GM19238 (cell line): ENCODE results near the gene TIGD6.
A peak's percentile ranks its signal among the peaks of the same experiment; 100 is the strongest.
"Not testable (repeated sequence)": the region's sequence is repeated elsewhere in the genome, so short reads cannot be mapped to it uniquely, and the experiment has no call there.

Source experiments
- DNase-seq: peaks from one replicate; pipeline ENCODE4 v3.0.0; 2011; ENCODE audit warnings: low spot score; ENCODE audit not compliant: insufficient read length

Gene TIGD6

DNA sequence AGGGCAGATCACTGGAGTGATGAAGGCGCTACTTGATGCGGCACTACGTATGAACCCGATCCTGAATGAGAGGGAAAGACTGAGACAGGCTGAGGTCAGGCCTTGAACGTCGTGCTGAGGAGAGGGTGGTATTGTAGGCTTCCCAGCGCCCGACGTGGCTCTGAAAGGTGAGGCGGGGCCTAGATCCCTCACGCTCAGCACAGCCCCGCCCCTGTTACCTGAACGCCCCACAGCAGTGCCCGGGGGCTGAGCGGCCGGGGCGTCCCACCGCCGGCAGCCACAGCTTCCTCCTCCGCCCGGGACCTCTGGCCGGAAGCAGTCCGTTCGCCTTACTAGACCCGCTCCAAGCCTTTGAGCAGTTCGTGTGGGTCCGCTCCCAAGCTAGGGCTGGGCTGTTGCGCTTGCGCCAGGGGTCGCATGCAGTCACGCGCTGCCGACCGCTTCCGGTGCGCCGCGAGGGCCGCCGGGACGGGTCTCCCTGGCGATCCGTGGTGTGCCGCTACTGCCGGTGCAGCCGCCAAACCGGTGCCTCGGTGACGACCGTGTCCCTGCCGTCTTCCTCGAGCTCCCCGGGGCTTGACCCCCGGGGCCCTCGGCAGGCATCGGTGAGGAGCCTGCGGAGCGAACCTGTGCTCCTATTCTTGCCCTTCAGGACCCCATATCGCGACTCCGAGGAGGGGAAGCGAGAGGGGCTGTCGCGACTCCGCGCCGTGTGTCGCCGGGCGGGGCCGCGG is at the start of gene TIGD6, which contains the start of gene HMGXB3:
TIGD6 (minus strand) TSS at position 399 of the 734 bp plus-strand sequence. CDS start 4,306 bp downstream, outside the sequence.
HMGXB3 (plus strand) TSS at position 484 of the 734 bp plus-strand sequence. CDS start 4,114 bp downstream, outside the sequence.
- peak; percentile 88 for DNase-seq

DNA sequence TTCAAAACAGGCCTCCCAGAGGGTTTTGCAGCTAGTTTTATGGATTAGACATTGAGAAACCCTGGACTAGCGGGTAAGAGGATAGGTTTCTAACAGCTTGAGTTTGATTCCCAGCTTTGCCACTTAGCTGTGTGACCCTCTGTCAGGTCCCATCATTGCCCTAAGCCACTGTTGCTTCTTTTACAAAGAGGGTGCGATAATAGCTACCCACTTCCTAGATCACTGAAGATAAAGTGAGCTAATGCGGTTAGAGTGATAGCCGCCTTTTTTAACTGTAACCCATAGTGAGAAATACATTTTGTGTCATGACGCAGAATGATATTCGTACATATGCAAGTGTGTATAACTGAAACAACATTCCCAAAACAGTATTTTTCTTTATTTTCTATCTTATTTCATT is 45.6 kb upstream of the TIGD6 start:
- no peak for DNase-seq

DNA sequence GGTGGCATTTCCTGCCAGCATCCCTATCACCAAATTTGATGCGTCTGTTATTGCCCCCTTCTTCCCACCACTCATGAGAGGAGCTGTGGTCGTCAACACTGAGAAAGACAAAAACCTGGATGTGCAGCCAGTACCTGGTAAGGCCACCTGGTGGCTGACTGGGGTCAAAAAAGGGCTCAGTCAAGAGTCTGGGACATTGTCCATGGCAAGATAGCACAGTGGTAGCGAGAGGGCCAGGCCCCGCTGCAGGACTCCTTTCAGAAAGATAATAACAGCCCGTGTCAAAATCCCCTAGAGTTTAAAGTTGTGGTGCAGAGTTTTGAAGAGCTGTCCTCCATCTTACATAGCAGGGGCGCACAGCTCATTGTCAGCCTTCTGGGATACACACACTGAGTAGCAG is 45.1 kb upstream of the TIGD6 start:
- DNase-seq: no peak

DNA sequence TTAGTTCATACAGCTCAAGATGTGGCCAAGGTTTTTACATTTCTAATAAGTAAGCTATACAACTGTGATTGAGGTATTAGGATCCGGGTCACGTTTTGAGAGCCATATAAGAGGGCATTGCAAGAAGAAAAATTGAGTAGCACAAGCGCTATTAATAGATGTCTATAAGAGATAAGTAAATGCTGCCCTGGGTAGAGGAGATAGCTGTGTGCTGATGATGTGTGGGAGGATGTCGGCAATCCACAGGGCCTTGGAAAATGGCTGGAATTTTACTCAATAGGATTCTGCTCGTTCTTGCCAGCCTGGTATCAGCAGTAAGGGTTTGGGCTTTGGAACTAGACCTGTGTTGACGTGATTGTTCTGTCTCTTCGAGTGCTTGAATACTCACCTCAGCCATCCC is 44.3 kb upstream of the TIGD6 start:
- DNase-seq: no peak

DNA sequence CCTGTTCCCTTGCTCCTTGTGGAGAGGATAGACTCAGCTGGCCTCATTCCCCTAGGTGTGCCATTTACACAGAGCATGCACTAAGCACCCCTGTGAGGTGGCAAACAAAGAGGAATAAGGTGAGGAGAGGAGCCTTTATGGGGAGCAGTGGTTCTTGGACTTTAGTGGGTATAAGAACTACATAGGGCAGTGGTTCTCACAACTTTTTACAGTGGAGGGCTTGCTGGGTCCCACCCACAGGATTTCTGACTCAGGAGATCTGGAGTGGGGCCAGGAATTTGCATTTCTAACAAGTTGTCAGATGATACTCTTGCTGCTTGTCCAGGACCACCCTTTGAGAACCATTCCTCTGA is 43.9 kb upstream of the TIGD6 start:
- DNase-seq: no peak

DNA sequence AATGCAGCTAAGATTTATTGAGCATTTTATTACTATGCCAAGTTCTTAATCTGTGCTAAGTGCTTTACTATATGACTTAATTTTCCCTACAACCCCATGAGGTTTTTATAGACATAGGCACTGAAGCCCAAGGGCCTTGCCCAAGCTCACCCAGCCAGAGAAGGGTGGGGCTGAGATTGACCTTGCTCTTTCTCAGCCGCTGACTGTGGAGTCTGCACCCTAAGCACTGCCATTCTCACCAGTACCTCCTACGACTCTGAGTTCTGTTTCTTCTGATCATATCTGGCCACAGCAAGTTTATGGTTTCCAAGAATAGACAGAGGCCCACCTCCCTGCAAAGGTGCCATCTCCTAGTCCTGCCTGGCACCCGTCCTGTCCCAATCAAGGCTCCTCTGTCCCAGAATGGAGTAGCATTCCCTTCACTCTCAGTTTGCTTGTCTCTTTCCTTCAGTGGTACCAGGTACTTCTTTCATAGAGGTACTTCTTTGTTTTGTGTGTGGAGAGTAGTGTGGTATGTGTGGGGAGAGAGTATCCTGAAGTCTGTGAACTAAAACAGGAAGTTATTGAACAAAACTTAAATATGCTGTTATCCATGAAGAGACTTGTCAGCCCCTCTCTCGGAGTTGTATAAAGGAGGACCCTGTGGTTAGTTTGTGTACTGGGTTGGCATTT is 43.3 kb upstream of the TIGD6 start:
- no peak for DNase-seq

DNA sequence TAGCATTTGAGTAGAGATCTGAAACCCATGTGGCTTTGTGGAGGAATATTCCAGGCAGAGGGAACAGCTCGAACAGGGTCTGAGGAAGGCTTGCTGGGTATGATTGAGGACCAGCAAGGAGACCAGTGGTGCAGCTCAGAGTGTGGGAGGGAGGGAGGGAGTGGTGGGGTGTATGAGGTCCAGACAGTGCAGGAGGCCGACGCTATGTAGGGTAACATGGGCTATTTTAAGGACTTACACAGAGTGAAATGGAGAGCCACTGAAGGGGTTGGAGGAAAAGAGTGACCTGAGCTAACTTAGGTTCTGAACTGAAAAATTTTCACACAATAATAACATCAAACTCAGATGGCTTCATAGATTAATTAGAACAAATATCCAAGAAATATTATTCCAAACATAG is 42.0 kb upstream of the TIGD6 start:
- no peak for DNase-seq

DNA sequence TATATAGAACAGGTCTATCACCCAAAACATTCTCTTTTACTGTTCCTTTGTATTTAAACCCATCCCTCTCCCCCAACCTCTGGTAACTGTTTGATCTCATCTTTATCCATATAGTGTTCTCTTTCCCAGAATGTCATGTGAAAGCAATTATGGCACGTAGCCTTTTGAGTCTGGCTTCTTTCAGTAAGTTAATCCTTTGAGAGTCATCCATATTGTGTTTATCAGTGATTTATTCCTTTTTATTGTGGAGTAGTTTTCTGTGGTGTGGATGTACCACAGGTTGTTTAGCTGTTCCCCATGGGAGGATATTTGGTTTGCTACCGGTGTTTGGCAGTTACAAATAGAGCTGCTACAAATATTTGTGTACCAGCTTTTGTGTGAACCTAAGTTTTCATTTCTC is 38.1 kb upstream of the TIGD6 start:
- DNase-seq: no peak

DNA sequence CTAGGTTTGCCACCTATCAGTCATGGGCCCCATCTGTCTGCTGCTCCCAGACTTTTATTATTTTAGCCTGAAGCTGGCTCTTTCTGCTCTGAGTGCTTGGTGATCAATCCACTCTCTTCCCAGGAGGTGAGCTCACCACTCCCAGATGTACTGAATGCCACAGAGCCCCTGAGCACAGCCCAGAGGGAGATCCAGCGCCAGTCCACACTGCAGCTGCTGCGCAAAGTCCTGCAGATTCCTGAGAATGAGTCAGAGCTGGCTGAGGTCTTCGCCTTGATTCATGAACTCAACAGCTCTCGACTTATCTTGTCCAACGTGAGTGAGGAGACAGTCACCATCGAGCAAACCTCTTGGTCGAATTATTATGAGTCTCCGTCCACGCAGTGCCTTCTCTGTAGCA is 36.1 kb upstream of the TIGD6 start:
- no peak for DNase-seq

DNA sequence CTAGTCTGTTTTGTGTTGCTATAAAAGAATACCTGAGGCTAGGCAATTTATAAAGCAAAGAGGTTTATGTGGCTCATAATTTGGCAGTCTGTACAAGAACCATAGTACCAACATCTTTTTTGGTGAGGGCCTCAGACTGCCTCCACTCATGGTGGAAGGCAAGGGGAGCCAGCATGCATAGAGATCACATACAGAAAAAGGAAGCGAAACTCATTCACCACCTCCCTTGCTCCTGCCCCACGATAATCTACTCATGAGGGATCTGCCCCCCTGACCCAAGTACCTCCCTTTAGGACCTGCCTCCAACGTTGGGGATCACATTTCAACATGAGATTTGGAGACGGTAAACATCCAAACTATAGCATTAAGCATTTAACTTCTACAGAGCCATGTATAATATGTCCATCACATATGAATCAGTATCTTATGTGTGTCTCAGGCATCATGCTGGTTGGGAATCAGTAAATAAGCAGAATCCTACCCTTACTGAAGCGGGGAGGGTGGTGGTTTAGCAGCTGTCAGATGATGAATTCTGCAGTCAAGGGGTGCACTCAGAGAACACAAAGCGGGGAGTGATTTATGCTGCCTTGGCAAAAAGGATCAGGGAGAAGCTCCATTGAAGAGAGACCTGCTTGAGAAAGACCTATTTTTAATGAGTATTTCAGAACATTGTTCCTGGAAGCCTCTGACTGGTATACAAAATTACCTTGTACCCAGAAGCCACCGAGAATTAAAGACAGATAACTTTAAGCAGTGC is 34.9 kb upstream of the TIGD6 start:
- DNase-seq: peak; percentile 20

DNA sequence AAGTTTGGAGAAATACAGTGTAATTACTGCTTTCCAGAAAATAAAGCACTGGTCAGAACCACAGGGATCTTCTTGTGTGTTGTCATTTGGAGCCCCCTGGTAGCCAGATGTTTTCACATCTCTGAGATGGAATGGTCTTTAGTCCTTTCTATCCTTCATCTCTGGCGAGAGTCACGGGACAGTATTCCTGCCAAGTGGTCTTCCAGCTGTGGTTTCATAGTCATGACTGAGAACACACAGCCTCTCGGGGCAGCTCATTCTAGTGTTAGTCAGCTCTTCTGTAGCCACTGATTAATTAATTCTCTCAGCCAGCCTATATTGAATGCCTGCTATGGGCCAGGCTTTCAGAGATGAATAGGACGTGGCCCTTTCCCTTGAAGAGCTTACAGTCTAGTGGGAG is 34.2 kb upstream of the TIGD6 start:
- no peak for DNase-seq

DNA sequence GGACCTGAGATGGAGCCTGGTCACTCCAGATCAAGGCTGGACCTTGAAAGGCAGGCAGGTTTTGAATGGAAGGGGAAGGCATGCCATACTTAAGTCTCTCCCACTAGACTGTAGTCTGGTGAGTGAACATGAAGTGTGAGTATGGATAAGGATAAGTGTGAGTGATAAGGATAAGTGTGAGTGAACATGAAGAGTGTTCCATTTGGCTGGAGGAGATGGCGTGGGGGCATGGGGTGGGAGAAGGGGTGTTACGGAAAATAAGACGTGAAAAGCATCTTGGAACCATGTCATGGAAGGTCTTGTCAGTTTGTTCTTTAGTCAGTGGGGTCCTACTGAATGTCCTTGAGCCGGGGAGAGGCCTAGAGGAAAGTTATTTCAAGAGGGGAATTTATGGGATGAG is 32.9 kb upstream of the TIGD6 start:
- DNase-seq: no peak

DNA sequence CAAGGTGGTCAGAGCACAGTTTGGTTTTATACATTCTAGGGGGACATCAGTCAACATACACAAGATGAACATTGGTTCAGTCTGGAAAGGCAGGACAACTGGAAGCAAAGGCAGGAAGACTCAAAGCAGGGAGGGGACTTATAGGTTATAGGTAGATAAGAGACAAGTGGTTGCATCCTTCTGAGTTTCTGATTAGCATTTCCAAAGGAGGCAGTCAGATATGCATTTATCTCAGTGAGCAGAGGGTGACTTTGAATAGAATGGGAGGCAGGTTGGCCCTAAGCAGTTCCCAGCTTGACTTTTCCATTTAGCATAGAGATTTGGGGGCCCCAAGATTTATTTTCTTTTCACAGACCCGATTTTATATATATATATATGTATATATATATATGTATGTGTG is 27.6 kb upstream of the TIGD6 start:
- DNase-seq: not testable (repeated sequence)

DNA sequence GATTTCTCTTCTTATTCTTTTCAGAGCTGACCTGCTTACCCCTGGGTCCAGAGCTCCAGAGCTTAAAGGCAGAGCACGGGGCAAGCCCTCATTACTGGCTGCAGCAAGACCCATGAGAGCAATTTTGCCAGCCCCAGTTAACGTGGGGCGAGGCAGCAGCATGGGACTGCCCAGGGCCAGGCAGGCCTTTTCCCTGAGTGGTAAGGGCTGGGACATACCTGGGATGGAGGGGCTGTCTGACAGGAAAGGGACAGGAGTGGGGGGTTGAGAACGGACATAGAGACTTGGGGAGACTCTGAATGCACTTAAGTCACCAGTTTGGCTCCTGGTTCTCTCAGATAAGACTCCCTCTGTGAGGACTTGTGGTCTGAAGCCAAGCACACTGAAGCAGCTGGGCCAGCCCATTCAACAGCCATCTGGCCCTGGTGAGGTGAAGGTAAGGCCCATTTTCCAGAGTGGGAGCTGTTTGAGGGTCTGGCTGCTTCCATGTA is 26.3 kb upstream of the TIGD6 start:
- DNase-seq: no peak

DNA sequence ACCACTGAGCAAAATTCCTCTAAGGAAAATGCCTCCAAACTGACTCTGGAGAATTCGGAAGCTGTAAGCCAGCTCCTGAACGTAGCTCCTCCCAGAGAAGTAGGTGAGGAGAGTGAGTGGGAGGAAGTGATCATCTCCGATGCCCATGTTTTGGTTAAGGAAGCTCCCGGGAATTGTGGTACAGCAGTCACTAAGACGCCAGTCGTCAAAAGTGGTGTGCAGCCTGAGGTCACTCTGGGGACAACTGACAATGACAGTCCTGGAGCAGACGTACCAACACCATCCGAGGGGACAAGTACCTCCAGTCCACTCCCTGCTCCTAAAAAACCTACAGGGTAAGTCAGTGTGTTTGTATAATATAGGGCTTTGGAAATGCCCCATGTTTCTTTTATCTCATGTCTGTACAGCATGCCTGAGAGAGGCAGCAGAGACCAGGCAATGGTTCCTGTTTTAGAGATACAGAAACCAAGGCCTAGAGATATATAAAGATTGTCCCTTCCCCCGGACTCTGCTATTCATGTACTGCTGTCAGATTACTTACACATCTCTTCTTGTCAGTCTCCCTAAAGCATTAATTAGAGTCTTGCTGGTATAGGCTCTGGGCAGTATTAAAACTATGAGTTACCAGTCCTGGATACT is 24.0 kb upstream of the TIGD6 start:
- DNase-seq: no peak

DNA sequence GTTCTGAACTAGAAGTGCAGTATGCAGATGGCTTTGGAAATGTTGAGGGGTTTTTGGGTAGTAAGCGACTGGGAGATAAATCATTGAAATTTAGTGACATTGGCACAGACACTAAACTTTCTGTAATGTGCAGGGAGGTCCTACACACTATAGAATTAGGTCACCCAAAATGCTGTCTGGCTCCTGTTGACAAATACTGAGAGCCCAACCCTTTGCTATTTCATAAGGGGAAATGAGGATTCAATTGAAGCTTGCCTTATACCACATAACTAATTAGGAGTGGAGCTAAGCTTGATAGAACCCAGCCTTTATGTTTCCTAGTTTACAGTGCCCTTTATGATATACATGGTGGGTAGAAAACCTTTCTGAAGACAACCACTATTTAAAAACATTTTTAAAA is 22.7 kb upstream of the TIGD6 start:
- no peak for DNase-seq

DNA sequence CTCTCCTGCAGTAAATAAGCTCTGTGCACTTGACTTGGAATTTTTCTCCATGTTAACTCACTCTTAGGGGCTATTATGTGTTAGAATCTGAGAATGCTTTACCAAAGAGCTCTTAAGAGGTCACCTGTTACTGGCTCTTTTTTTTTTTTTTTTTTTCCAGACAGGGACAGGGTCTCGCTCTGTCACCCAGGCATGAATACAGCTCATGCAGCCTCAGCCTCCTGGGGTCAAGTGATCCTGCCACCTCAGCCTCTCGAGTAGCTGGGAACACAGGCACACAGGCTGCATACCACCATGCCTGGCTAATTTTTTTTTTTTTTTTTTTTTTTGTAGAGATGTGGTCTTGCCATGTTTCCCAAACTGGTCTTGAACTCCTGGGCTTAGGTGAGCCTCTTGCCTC is 22.2 kb upstream of the TIGD6 start:
- no peak for DNase-seq

DNA sequence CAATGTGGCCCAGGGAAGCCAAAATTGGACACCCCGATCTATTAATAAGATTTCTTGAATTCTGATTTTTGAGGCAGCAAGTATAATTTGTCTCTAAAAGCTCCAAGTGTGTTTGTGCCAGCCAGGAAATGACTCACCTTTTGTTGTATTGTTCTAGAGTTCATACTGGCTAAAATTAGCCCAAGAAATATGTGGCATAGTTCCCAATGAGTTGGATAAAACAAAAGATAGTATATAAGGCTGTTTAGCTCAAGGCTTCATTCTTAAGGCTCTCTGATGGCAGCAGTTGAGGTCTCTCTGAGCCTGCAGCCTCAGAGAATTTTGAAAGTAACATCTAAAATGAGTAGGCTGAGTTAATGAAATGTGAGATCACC is 21.7 kb upstream of the TIGD6 start:
- no peak for DNase-seq

DNA sequence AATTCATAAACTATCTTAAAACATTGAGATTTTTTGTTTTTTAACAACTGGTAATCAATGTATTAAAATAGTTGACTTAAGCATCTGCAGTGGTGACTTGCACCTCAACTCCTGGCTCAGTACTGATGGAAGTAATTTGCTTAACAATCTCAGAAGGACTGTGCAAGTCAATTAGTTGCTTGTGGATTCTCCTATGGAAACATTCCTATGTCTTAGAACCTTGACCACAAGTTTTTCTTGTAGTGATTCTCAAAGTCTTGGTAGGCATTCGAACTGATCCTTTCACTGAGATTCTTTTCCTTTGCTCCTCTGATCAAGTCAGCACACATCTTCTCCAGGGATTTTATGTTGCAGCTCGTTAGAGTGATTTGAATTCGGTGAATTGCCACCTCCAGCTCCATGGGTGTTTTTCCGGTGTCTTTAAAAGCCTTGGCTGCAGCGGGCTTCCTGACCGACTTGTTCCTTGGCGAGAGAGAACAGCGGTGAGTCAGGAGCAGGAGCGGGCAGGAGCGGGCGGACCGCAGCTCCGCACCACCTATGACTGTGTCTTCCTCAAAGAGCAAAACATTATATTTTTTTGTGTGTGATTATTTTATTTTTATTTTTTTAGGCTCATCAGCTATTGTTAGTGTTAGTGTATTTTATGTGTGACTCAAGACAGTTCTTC is 21.2 kb upstream of the TIGD6 start:
- DNase-seq: no peak

DNA sequence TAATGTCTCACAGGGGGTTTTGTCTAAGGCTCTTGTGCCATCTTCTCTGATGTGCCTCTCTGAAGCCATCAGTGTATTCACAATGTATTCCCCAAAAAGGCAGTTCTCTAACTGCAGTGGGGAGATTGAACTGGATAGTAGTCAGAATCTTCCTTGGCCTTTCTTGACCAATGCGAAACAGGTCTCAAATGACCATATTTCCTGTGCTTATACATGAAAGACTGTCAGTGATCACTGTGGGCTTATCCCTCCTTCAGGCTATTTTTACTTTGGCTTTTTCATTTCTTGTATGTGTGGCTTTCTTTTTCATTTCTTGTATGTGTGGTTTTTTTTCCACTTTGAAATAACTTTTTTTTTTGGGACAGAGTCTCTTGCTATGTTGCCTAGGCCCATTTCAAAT is 19.8 kb upstream of the TIGD6 start:
- DNase-seq: no peak
